HG03159 (cell line): Measurements from ENCODE around the gene PDCD6IP.
"Not testable (repeated sequence)": the region's sequence is repeated elsewhere in the genome, so short reads cannot be mapped to it uniquely, and the experiment has no call there.

Experiments used
- ATAC-seq: cut with Tn5 transposase; IDR thresholded peaks from one replicate; pipeline ENCODE4 v1.9.1; 2021; ENCODE audit warnings: mild to moderate bottlenecking, moderate library complexity; ENCODE audit not compliant: unreplicated experiment

PDCD6IP gene

GRCh38 chr3:33792167-33792892 is 6.1 kb upstream of the PDCD6IP start:
- no peak for ATAC-seq

GRCh38 chr3:33795131-33795530 is 3.3 kb upstream of the PDCD6IP start:
- ATAC-seq: no peak

GRCh38 chr3:33795856-33796536 is 2.4 kb upstream of the PDCD6IP start:
- ATAC-seq: no peak

- ATAC-seq: peak; percentile 55
Measured at GRCh38 chr3:33798113-33798417, 365 bp upstream of the PDCD6IP start.

GRCh38 chr3:33799202-33799551 is 747 bp downstream of the PDCD6IP start:
- ATAC-seq: no peak

GRCh38 chr3:33803252-33803651 is 4.8 kb downstream of the PDCD6IP start:
- no peak for ATAC-seq

- ATAC-seq: no peak
Measured at GRCh38 chr3:33803894-33804526, 5.6 kb downstream of the PDCD6IP start.

GRCh38 chr3:33807191-33807590 is 8.8 kb downstream of the PDCD6IP start:
- ATAC-seq: no peak

GRCh38 chr3:33808559-33808958 is 10.1 kb downstream of the PDCD6IP start:
- no peak for ATAC-seq

- no peak for ATAC-seq
Measured at GRCh38 chr3:33810545-33810944, 12.1 kb downstream of the PDCD6IP start.

- ATAC-seq: no peak
Measured at GRCh38 chr3:33821989-33822388, 23.6 kb downstream of the PDCD6IP start.

GRCh38 chr3:33823821-33824220 is 25.4 kb downstream of the PDCD6IP start:
- no peak for ATAC-seq

GRCh38 chr3:33825111-33825510 is 26.7 kb downstream of the PDCD6IP start:
- no peak for ATAC-seq

GRCh38 chr3:33826206-33826605 is 27.8 kb downstream of the PDCD6IP start:
- no peak for ATAC-seq

- no peak for ATAC-seq
Measured at GRCh38 chr3:33826688-33827087, 28.3 kb downstream of the PDCD6IP start.

GRCh38 chr3:33829720-33830119 is 31.3 kb downstream of the PDCD6IP start:
- ATAC-seq: no peak

- no peak for ATAC-seq
Measured at GRCh38 chr3:33831053-33831452, 32.6 kb downstream of the PDCD6IP start.

GRCh38 chr3:33833408-33834095 is 35.1 kb downstream of the PDCD6IP start:
- no peak for ATAC-seq

- no peak for ATAC-seq
Measured at GRCh38 chr3:33834096-33834453, 35.6 kb downstream of the PDCD6IP start.

GRCh38 chr3:33837182-33837581 is 38.8 kb downstream of the PDCD6IP start:
- not testable (repeated sequence) for ATAC-seq

GRCh38 chr3:33839283-33839682 is 40.9 kb downstream of the PDCD6IP start:
- no peak for ATAC-seq

GRCh38 chr3:33840179-33840578 is 41.7 kb downstream of the PDCD6IP start:
- no peak for ATAC-seq
